ENCODE results near the gene CCND3. TPM values are rescaled to one million over a fixed set of nuclear protein-coding genes. Genes with fewer than 3 reads are reported as not detected.

CCND3 gene
- total and polyA plus RNA-seq, 3 experiments from 2014 or later: 283 to 648 (median 287) TPM

Other genes starting within 250 kb of the CCND3 start
- gene TFEB, start 206.2 kb downstream of the CCND3 start, total RNA-seq: 10 to 100 TPM; 12.0 to 12.5 TPM
- 18.8 TPM for gene TFEB, start 206.2 kb downstream of the CCND3 start, polyA plus RNA-seq
- not detected for gene PGC, start 194.4 kb downstream of the CCND3 start, total RNA-seq
- gene PGC, start 194.4 kb downstream of the CCND3 start, polyA plus RNA-seq: not detected
- 1 to 10 TPM; 3.7 to 4.0 TPM for gene FRS3, start 161.9 kb downstream of the CCND3 start, total RNA-seq
- gene FRS3, start 161.9 kb downstream of the CCND3 start, polyA plus RNA-seq: 4.0 TPM
- not detected for gene PRICKLE4, start 161.0 kb downstream of the CCND3 start, total RNA-seq
- gene PRICKLE4, start 161.0 kb downstream of the CCND3 start, polyA plus RNA-seq: not detected
- gene TOMM6, start 154.1 kb downstream of the CCND3 start, total RNA-seq: 100 to 1,000 TPM; 399 to 414 TPM
- gene TOMM6, start 154.1 kb downstream of the CCND3 start, polyA plus RNA-seq: 376 TPM
- 1 to 10 TPM; 5.0 to 5.2 TPM for gene USP49, start 46.4 kb downstream of the CCND3 start, total RNA-seq
- 0.59 TPM for gene USP49, start 46.4 kb downstream of the CCND3 start, polyA plus RNA-seq
- 10 to 100 TPM; 18.1 to 21.1 TPM for gene MED20, start 20.7 kb downstream of the CCND3 start, total RNA-seq
- gene MED20, start 20.7 kb downstream of the CCND3 start, polyA plus RNA-seq: 5.3 TPM
- gene BYSL, start 20.3 kb downstream of the CCND3 start, total RNA-seq: 10 to 100 TPM; 80.5 to 84.4 TPM
- 5.9 TPM for gene BYSL, start 20.3 kb downstream of the CCND3 start, polyA plus RNA-seq
- gene TAF8, start 108.7 kb upstream of the CCND3 start, total RNA-seq: 10 to 100 TPM; 41.7 to 42.6 TPM
- 20.5 TPM for gene TAF8, start 108.7 kb upstream of the CCND3 start, polyA plus RNA-seq
- under 1 TPM; 0.15 to 0.16 TPM for gene C6orf132, start 200.8 kb upstream of the CCND3 start, total RNA-seq
- not detected for gene C6orf132, start 200.8 kb upstream of the CCND3 start, polyA plus RNA-seq
- gene GUCA1A, start 231.6 kb upstream of the CCND3 start, total RNA-seq: not detected
- not detected for gene GUCA1A, start 231.6 kb upstream of the CCND3 start, polyA plus RNA-seq

All from CD8-positive, alpha-beta memory T cell (primary cell).